Epithelial cell of proximal tubule (primary cell): ENCODE results near the gene SELENOT. TPM values are rescaled to one million over a fixed set of nuclear protein-coding genes. Genes with fewer than 3 reads are reported as not detected.

ENCODE experiments used
- DNase-seq: peaks from one replicate; pipeline ENCODE4 v3.0.0-alpha.2; 2011; ENCODE audit warnings: low read depth
- H3K4me3 ChIP-seq: 2 replicates; pipeline ENCODE4 v1.5.1; 2011; ENCODE audit warnings: low read depth, mild to moderate bottlenecking, low read length
- CTCF ChIP-seq: conservative IDR thresholded peaks from 2 replicates; pipeline ENCODE4 v1.5.1; 2012; ENCODE audit warnings: low read depth, mild to moderate bottlenecking, low read length
- total RNA-seq: library from RNA; depleted of rRNA; stranded (reverse); fragments of >200 nt; gene quantifications from 2 replicates; pipeline ENCODE4 v1.2.3, GENCODE V29; 2015

The SELENOT gene
- total RNA-seq, 1 donor from 2014 or later, result 104 TPM

- DNase-seq, result no peak
- no peak overlapping the region for H3K4me3 ChIP-seq
- peak; percentile 20 for TF ChIP-seq CTCF
Measured at GRCh38 chr3:150577855-150578254, 25.3 kb upstream of the SELENOT start.

GRCh38 chr3:150581174-150581573 lies 21.9 kb upstream of the SELENOT start:
- no peak for DNase-seq
- no peak for TF ChIP-seq CTCF

GRCh38 chr3:150582620-150583019 lies 20.5 kb upstream of the SELENOT start:
- DNase-seq, result no peak
- H3K4me3 ChIP-seq, result no peak overlapping the region

More at GRCh38 chr3:150581174-150581573, 21.9 kb upstream of the SELENOT start:
- no peak overlapping the region for H3K4me3 ChIP-seq

GRCh38 chr3:150583028-150583427 lies 20.1 kb upstream of the SELENOT start:
- no peak for TF ChIP-seq CTCF
- no peak for DNase-seq
- no peak overlapping the region for H3K4me3 ChIP-seq

More at GRCh38 chr3:150582620-150583019, 20.5 kb upstream of the SELENOT start:
- TF ChIP-seq CTCF, result no peak

GRCh38 chr3:150588027-150588830 lies 14.9 kb upstream of the SELENOT start:
- no peak for DNase-seq
- H3K4me3 ChIP-seq, result no peak overlapping the region
- TF ChIP-seq CTCF, result no peak

GRCh38 chr3:150589759-150590158 lies 13.4 kb upstream of the SELENOT start:
- no peak for DNase-seq
- no peak for TF ChIP-seq CTCF
- no peak overlapping the region for H3K4me3 ChIP-seq

- no peak for TF ChIP-seq CTCF
- DNase-seq, result no peak
Measured at GRCh38 chr3:150594150-150594549, 9.0 kb upstream of the SELENOT start.

More at GRCh38 chr3:150594150-150594549, 9.0 kb upstream of the SELENOT start:
- H3K4me3 ChIP-seq, result no peak overlapping the region
